HCT116 (cell line): ENCODE results near the gene NDUFS6. TPM values are rescaled to one million over a fixed set of nuclear protein-coding genes. Genes with fewer than 3 reads are reported as not detected.

Experiments
- ATAC-seq: fragments of 200-7000 bp; cut with Tn5 transposase; 2 replicates; pipeline ENCODE4 v1.9.1; 2020; ENCODE audit warnings: mild to moderate bottlenecking, moderate library complexity
- BruUV-seq: library from RNA; stranded (reverse); fragments of 400-500 nt; replicated peaks from 2 replicates; lab custom pipeline; 2021; lab: Mats Ljungman, UMichigan
- CTCF ChIA-PET: fragments of 300-600 bp; sonication (Branson Sonifier 250); formaldehyde crosslinking; loops from one replicate; lab custom pipeline; 2021; ENCODE audit warnings: antibody characterized with exemption; lab: Charles Lee
- POLR2A ChIA-PET: fragments of 300-600, 350-600 bp; sonication (Branson Sonifier 250); formaldehyde crosslinking; loops from one replicate; lab custom pipeline; 2021; ENCODE audit warnings: antibody characterized with exemption; lab: Charles Lee
- RAD21 ChIA-PET, 2 experiments: fragments of 300-600 bp; sonication (Branson Sonifier 250); formaldehyde crosslinking; loops; one replicate each; lab custom pipeline; 2023; ENCODE audit warnings: low total read pairs in 2 of 2; ENCODE audit not compliant: uncharacterized antibody in 2 of 2, unreplicated experiment in 2 of 2, low non-redundant PET in 1 of 2; lab: Charles Lee
- DNase-seq: peaks from one replicate; pipeline ENCODE4 v3.0.0-alpha.2; 2010; ENCODE audit warnings: low read depth, low spot score
- H2AFZ ChIP-seq: fragments of 200-600 bp; shearing (Covaris generic), sonication (generic); 2 replicates; pipeline ENCODE4 v1.6.1; 2017; ENCODE audit warnings: low read depth, mixed run types, mixed read lengths, antibody characterized with exemption, low read length; ENCODE audit not compliant: poor library complexity, severe bottlenecking
- H3K27ac ChIP-seq: 2 replicates; pipeline ENCODE4 v1.5.1; 2012; ENCODE audit warnings: low read depth, low read length
- H3K27me3 ChIP-seq: fragments of 200-600 bp; sonication (generic); 2 replicates; pipeline ENCODE4 v1.6.1; 2016; ENCODE audit warnings: mixed run types, low read length, mixed read lengths; ENCODE audit not compliant: insufficient read depth
- H3K36me3 ChIP-seq, 2 experiments: fragments of 200-500 bp in 1 of 2; fragments of 200-600 bp in 1 of 2; sonication (Bioruptor generic) in 1 of 2; sonication (generic) in 1 of 2; 2 replicates each; pipeline versions ENCODE4 v1.5.1 to v1.6.1; 2014 to 2016; ENCODE audit warnings: low read length in 2 of 2, inconsistent platforms in 1 of 2, mixed read lengths in 1 of 2, mixed run types in 1 of 2; ENCODE audit not compliant: insufficient read depth in 2 of 2, control insufficient read depth in 1 of 2
- H3K4me1 ChIP-seq, 2 experiments: fragments of 200-600 bp in 1 of 2; sonication (generic) in 1 of 2; 2 replicates each; pipeline versions ENCODE4 v1.5.1 to v1.6.1; 2012 to 2017; ENCODE audit warnings: low read length in 2 of 2, inconsistent platforms in 1 of 2, mild to moderate bottlenecking in 1 of 2, mixed read lengths in 1 of 2, mixed run types in 1 of 2, moderate library complexity in 1 of 2; ENCODE audit not compliant: insufficient read depth in 2 of 2, control insufficient read depth in 1 of 2
- H3K4me2 ChIP-seq: fragments of 200-600 bp; sonication (generic); 2 replicates; pipeline ENCODE4 v1.6.1; 2017; ENCODE audit warnings: mixed run types, low read length, mixed read lengths
- H3K4me3 ChIP-seq, 2 experiments: fragments of 200-600 bp in 1 of 2; sonication (generic) in 1 of 2; replicated peaks in 1 of 2; 2 replicates each; pipeline ENCODE4 v1.5.1; 2011 to 2016; ENCODE audit warnings: low read length in 2 of 2, control low read depth in 1 of 2, low read depth in 1 of 2, mild to moderate bottlenecking in 1 of 2, mixed read lengths in 1 of 2, mixed run types in 1 of 2
- H3K79me2 ChIP-seq: fragments of 200-600 bp; sonication (generic); 2 replicates; pipeline ENCODE4 v1.6.1; 2017; ENCODE audit warnings: mild to moderate bottlenecking, mixed run types, low read length, moderate library complexity, mixed read lengths; ENCODE audit not compliant: insufficient read depth
- H3K9ac ChIP-seq: fragments of 200-600 bp; sonication (generic); 2 replicates; pipeline ENCODE4 v1.6.1; 2016; ENCODE audit warnings: low read length, mixed read lengths
- H3K9me2 ChIP-seq: fragments of 200-600 bp; sonication (generic), shearing (Covaris generic); 2 replicates; pipeline ENCODE4 v1.6.1; 2017; ENCODE audit warnings: mixed run types, mild to moderate bottlenecking, moderate library complexity; ENCODE audit not compliant: insufficient read depth
- H3K9me3 ChIP-seq, 2 experiments: fragments of 200-500 bp in 1 of 2; fragments of 200-600 bp in 1 of 2; sonication (Bioruptor generic) in 1 of 2; sonication (generic) in 1 of 2; 2 replicates each; pipeline ENCODE4 v1.6.1; 2014 to 2017; ENCODE audit warnings: low read length in 2 of 2, mixed read lengths in 2 of 2, inconsistent platforms in 1 of 2, low read depth in 1 of 2, mild to moderate bottlenecking in 1 of 2, mixed run types in 1 of 2, moderate library complexity in 1 of 2; ENCODE audit not compliant: control insufficient read depth in 1 of 2, insufficient read depth in 1 of 2
- H4K20me1 ChIP-seq: fragments of 200-600 bp; sonication (generic), shearing (Covaris generic); 2 replicates; pipeline ENCODE4 v1.6.1; 2017; ENCODE audit warnings: mixed run types, mild to moderate bottlenecking, moderate library complexity; ENCODE audit not compliant: insufficient read depth
- CBX3 ChIP-seq: IDR thresholded peaks from 2 replicates; pipeline ENCODE4 v1.6.1; 2012; ENCODE audit warnings: low read depth
- CEBPB ChIP-seq: IDR thresholded peaks from 2 replicates; pipeline ENCODE4 v1.6.1; 2012; ENCODE audit warnings: low read depth
- CTCF ChIP-seq, 3 experiments: fragments of 200-600 bp in 1 of 3; sonication (generic) in 1 of 3; IDR thresholded peaks in 2 of 3; conservative IDR thresholded peaks in 1 of 3; 2 replicates each; pipeline ENCODE4 v1.5.1; 2012 to 2017; ENCODE audit warnings: low read depth in 2 of 3, low read length in 2 of 3, antibody characterized with exemption in 1 of 3, borderline replicate concordance in 1 of 3, control low read depth in 1 of 3, mild to moderate bottlenecking in 1 of 3, mixed read lengths in 1 of 3, mixed run types in 1 of 3, moderate library complexity in 1 of 3; ENCODE audit not compliant: insufficient read depth in 1 of 3
- EZH2 ChIP-seq: fragments of 200-600 bp; sonication (generic); IDR thresholded peaks from 2 replicates; pipeline ENCODE4 v1.6.1; 2017; ENCODE audit warnings: antibody characterized with exemption, mixed run types
- EZH2phosphoT487 ChIP-seq: fragments of 200-600 bp; IDR thresholded peaks from 2 replicates; pipeline ENCODE4 v1.6.1; 2018; ENCODE audit warnings: antibody characterized with exemption, borderline replicate concordance
- MAX ChIP-seq: IDR thresholded peaks from 2 replicates; pipeline ENCODE4 v1.6.1; 2012
- POLR2A ChIP-seq: IDR thresholded peaks from 2 replicates; pipeline ENCODE4 v1.7.0; 2011; ENCODE audit warnings: borderline replicate concordance; ENCODE audit not compliant: insufficient read depth, insufficient read length; ENCODE audit errors: extremely low read depth
- POLR2AphosphoS5 ChIP-seq: IDR thresholded peaks from 2 replicates; pipeline ENCODE4 v1.6.1; 2011; ENCODE audit warnings: mild to moderate bottlenecking, low read depth, low read length, moderate library complexity
- RAD21 ChIP-seq: IDR thresholded peaks from 2 replicates; pipeline ENCODE4 v1.6.1; 2012; ENCODE audit warnings: low read depth, mild to moderate bottlenecking
- SIN3A ChIP-seq: IDR thresholded peaks from 2 replicates; pipeline ENCODE4 v1.6.1; 2012; ENCODE audit warnings: low read depth
- SP1 ChIP-seq: IDR thresholded peaks from 2 replicates; pipeline ENCODE4 v1.6.1; 2012; ENCODE audit warnings: low read depth
- SRF ChIP-seq: IDR thresholded peaks from 2 replicates; pipeline ENCODE4 v1.6.1; 2012; ENCODE audit warnings: low read depth
- TCF7L2 ChIP-seq: IDR thresholded peaks from 2 replicates; pipeline ENCODE4 v1.7.0; 2011; ENCODE audit warnings: borderline replicate concordance, inconsistent platforms; ENCODE audit not compliant: insufficient read depth, insufficient read length; ENCODE audit errors: extremely low read depth
- YY1 ChIP-seq: IDR thresholded peaks from 2 replicates; pipeline ENCODE4 v1.6.1; 2011; ENCODE audit warnings: low read length, low read depth, moderate library complexity, mild to moderate bottlenecking; ENCODE audit not compliant: insufficient replicate concordance; ENCODE audit errors: extremely low read depth
- ZNF274 ChIP-seq: fragments of 200-500 bp; sonication (Bioruptor generic); IDR thresholded peaks from 2 replicates; pipeline ENCODE4 v1.6.1; 2014; ENCODE audit warnings: mild to moderate bottlenecking, low read depth, low read length, inconsistent platforms
- intact Hi-C: fragments of 100-400 bp; cut with micrococcal nuclease; formaldehyde crosslinking; loops from 2 replicates; pipeline ENCODE4 v1.10.0; 2022
- total RNA-seq: library from RNA; stranded (reverse); gene quantifications from one replicate; pipeline ENCODE4 v1.2.1, GENCODE V29; 2021; ENCODE audit not compliant: unreplicated experiment
- TF ChIP-seq, protein P1 (sequence below): IDR thresholded peaks from 2 replicates; pipeline ENCODE4 v1.6.1; 2012

Gene NDUFS6
- total RNA-seq, 1 experiment from 2014 or later = 43.8 TPM

DNA sequence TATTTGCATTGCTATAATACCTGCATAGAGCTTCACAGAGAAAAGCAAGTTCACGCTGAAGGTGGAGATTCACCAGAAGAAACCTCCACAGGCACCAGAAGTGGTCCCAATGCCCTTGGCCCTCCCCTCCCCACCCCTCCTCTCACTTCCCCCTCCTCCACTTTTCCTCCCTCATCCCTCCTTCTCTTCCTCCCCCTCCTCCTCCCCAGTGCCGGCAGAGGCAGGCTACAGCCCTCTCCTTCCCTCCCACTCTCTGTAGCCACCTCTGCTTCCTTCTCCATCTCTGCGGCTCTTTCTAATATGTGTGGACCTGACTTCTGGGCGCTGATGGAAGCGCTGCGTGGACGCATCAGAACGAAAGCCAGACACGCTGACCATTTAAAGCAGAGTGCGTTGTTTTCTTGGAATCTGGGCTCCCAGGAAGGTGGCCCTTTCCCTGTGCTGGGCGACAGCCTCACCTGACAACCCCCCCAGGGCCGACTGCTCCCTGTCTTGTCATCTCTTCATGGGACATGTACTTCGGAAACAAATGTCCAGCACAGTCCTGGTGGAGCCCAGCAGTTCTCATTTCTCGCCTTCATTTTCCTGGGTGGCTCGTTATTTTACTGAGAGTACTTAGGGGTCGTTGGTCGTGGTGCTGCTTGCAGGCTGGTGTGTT, 29.5 kb downstream of the NDUFS6 start:
- Histone ChIP-seq H3K36me3 (no peaks in the 10 kb centered on the region; a peak in 2 of 4 replicates), H3K79me2 (no peaks in the 10 kb centered on the region), H2AFZ (no peak overlapping the region), H3K27me3 (no peaks in the 10 kb centered on the region), H3K9me3 (no peaks in the 10 kb centered on the region), H3K4me2 (no peak overlapping the region), H3K4me3 (no peak overlapping the region), H3K4me1 (no peaks in the 10 kb centered on the region), H3K27ac (no peak overlapping the region), H3K9me2 (no peaks in the 10 kb centered on the region), H4K20me1 (no peaks in the 10 kb centered on the region), H3K9ac (no peak overlapping the region)
- no peak for TF ChIP-seq CEBPB
- TF ChIP-seq ZNF274 = no peak
- TF ChIP-seq CBX3 = no peak
- no peak for TF ChIP-seq EZH2phosphoT487
- no peak for TF ChIP-seq SP1
- TF ChIP-seq SIN3A = no peak
- TF ChIP-seq TCF7L2 = no peak
- no peak for TF ChIP-seq RAD21
- no peak for TF ChIP-seq SRF
- TF ChIP-seq POLR2AphosphoS5 = no peak
- ATAC-seq (no peak), DNase-seq (no peak)
- ChIA-PET RAD21 (no interaction called here), CTCF (no interaction called here), POLR2A (no interaction called here)
- intact Hi-C loops = no loop called here
- BruUV-seq = no TSS peak

- no peak overlapping the region for H3K27ac ChIP-seq
- H4K20me1 ChIP-seq = no peaks in the 10 kb centered on the region
- ChIA-PET POLR2A (no interaction called here), CTCF (no interaction called here), RAD21 (no interaction called here)
- H3K4me3 ChIP-seq = no peak overlapping the region
- H3K9ac ChIP-seq = no peak overlapping the region
- H3K36me3 ChIP-seq = no peaks in the 10 kb centered on the region; a peak in 1 of 4 replicates
- no peak overlapping the region for H3K4me2 ChIP-seq
- no peaks in the 10 kb centered on the region for H3K4me1 ChIP-seq
- intact Hi-C loops = no loop called here
- DNase-seq (no peak), ATAC-seq (no peak)
- no peaks in the 10 kb centered on the region for H3K79me2 ChIP-seq
- no TSS peak for BruUV-seq
- no peaks in the 10 kb centered on the region for H3K9me2 ChIP-seq
- no peaks in the 10 kb centered on the region for H3K9me3 ChIP-seq
- H2AFZ ChIP-seq = no peak overlapping the region
- no peaks in the 10 kb centered on the region for H3K27me3 ChIP-seq
- TF ChIP-seq EZH2 = no peak
- no peak for TF ChIP-seq CTCF (IDR thresholded peaks at IDR 0.05 in 2 of 3, conservative IDR thresholded peaks at IDR 0.05 in 1 of 3; ENCODE audit: borderline replicate concordance in 1 of 3, insufficient read depth in 1 of 3, low read depth in 2 of 3, low read length in 2 of 3)
- TF ChIP-seq, protein P1, sequence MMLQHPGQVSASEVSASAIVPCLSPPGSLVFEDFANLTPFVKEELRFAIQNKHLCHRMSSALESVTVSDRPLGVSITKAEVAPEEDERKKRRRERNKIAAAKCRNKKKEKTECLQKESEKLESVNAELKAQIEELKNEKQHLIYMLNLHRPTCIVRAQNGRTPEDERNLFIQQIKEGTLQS = no peak
- TF ChIP-seq CEBPB = no peak
- no peak for TF ChIP-seq ZNF274
- TF ChIP-seq RAD21 = no peak
- no peak for TF ChIP-seq MAX
- no peak for TF ChIP-seq POLR2A
- no peak for TF ChIP-seq YY1
- TF ChIP-seq TCF7L2 = no peak
- no peak for TF ChIP-seq SIN3A
Observed at GRCh38 chr5:1831257-1831656, 30.1 kb downstream of the NDUFS6 start.
